H1 (cell line): ENCODE data around the gene UGGT1. TPM values are rescaled to one million over a fixed set of nuclear protein-coding genes. Genes with fewer than 3 reads are reported as not detected.

Experiments
- BCL11A ChIP-seq, 2 experiments: IDR thresholded peaks; one replicate each; pipeline ENCODE4 v1.6.1; 2011; ENCODE audit warnings: low read depth in 2 of 2, low read length in 2 of 2, mild to moderate bottlenecking in 2 of 2
- CEBPB ChIP-seq: IDR thresholded peaks from 2 replicates; pipeline ENCODE4 v1.6.1; 2012; ENCODE audit warnings: low read depth, low read length
- KDM4A ChIP-seq: IDR thresholded peaks from one replicate; pipeline ENCODE4 v1.7.1; 2012; ENCODE audit warnings: low read depth, mild to moderate bottlenecking, moderate library complexity, low read length, inconsistent platforms; ENCODE audit not compliant: severe bottlenecking
- SIRT6 ChIP-seq: IDR thresholded peaks from one replicate; pipeline ENCODE4 v1.7.1; 2012; ENCODE audit warnings: low read length, inconsistent platforms
- SRF ChIP-seq: IDR thresholded peaks from 2 replicates; pipeline ENCODE4 v1.6.1; 2011; ENCODE audit warnings: mild to moderate bottlenecking, low read depth, low read length, moderate library complexity
- YY1 ChIP-seq: IDR thresholded peaks from 2 replicates; pipeline ENCODE4 v1.6.1; 2011; ENCODE audit warnings: low read depth, mild to moderate bottlenecking, low read length
- polyA plus RNA-seq, 7 experiments: library from polyadenylated mRNA; depleted of rRNA in 3 of 7; stranded (reverse) in 5 of 7; unstranded in 2 of 7; fragments of >200 nt in 5 of 7; fragments of 200-250 nt in 2 of 7; gene quantifications; 1 replicate in 5 of 7; 2 replicates in 1 of 7; 4 replicates in 1 of 7; pipeline versions ENCODE4 v1.2.1 to v1.2.3, GENCODE V29; 2011 to 2013; ENCODE audit warnings: missing spikeins in 2 of 7, mixed read lengths in 2 of 7
- total RNA-seq: library from RNA; stranded (reverse); fragmentation: NEBNext Ultra II Directional; extraction: Animal tissue kit (Norgen Biotek cat#: 25700); gene quantifications from 2 replicates; pipeline ENCODE4 v1.2.1, GENCODE V29; 2021

The UGGT1 gene
- total and polyA plus RNA-seq, 2 of the 8 experiments (the other 6 are each of a cell fraction or from before 2014, with no cell fraction given), result 14.9 to 57.3 TPM

DNA sequence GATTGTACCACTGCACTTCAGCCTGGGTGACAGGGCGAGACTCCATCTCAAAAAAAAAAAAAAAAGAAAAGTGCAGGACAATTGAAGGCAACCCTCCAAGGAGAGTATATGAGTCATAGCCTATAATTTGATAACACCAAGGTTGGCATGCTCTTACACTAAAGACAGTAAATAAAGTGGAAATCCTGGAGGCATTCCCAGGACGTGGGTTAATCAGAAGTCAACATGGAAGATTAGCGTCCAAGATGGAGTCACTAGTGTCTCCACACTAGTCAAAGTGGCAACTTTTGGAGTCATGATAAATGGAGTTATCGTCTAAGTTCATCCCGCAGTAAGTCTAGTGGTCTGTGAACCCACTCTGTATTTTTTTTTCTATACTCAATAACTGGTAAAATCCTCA, 21.2 kb upstream of the UGGT1 start (continued):
- TF ChIP-seq KDM4A, result no peak
- no peak for TF ChIP-seq BCL11A (IDR thresholded peaks at IDR 0.05; ENCODE audit: low read depth in 2 of 2, low read length in 2 of 2)
- TF ChIP-seq CEBPB, result no peak
- TF ChIP-seq SRF, result no peak
- TF ChIP-seq YY1, result no peak
- TF ChIP-seq SIRT6, result no peak
